Upper lobe of left lung (tissue), 4 donors: ENCODE measurements around the gene TTC9B.

ENCODE experiments used
- CTCF ChIP-seq, 6 experiments: fragments of 450-650 bp in 4 of 6; fragments of 200-600 bp in 2 of 6; sonication (generic) in 2 of 6; IDR thresholded peaks; one replicate each; pipeline ENCODE4 v1.5.1; 2016 to 2019; ENCODE audit warnings: antibody characterized with exemption in 6 of 6
- POLR2A ChIP-seq, 4 donors: fragments of 450-650 bp; IDR thresholded peaks; one replicate each; pipeline ENCODE4 v1.5.1; 2016 to 2017; ENCODE audit warnings: antibody characterized with exemption in 4 of 4, mild to moderate bottlenecking in 2 of 4

DNA sequence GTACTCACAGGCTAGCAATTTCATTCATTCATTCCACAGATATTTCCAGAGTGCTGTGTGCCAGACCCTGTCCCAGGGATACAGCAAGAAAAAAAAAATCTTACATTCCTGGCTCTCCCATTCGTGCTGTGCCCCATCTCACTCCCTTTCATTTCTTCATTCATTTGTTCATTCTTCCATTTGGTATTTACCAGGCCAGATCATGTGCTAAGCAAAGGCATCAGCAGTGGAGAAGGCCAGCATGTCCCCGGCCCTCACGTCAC is 24.7 kb downstream of the TTC9B start:
- TF ChIP-seq CTCF (IDR thresholded peaks at IDR 0.05) (no peak), POLR2A (IDR thresholded peaks at IDR 0.05) (no peak)
